ENCODE measurements around the gene LSM10.

GRCh38 chr1:36447450-36447849 is 49.7 kb upstream of the LSM10 start:
- TF ChIP-seq CTCF (IDR thresholded peaks at IDR 0.05) (no peak), POLR2A (IDR thresholded peaks at IDR 0.05) (no peak)
